GDM1 (cell line): ENCODE results near the gene UPK3A.

ENCODE experiments used
- DNase-seq: peaks from one replicate; lab custom pipeline; 2025; lab: John Stamatoyannopoulos, UW

UPK3A gene

DNA sequence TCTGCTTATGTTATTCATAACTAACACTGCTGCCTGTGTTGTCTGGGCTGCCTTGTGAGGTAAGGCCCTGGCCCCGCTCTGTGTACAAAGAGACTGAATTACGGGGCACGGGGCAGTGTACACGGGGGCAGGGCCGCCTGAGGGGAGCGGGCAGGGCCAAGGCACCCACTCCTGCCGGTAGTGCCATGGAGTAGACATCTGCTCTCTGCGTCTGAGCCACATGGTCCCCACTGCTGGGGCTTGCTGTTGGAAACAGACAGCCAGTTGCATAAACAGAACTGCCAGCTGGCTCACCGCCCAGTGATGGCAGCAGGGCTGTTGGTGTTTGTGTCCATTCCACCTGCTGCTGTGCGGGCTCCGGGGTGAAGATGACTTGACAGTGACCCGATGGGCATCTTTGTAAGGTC is 44.8 kb downstream of the UPK3A start:
- no peak for DNase-seq

DNA sequence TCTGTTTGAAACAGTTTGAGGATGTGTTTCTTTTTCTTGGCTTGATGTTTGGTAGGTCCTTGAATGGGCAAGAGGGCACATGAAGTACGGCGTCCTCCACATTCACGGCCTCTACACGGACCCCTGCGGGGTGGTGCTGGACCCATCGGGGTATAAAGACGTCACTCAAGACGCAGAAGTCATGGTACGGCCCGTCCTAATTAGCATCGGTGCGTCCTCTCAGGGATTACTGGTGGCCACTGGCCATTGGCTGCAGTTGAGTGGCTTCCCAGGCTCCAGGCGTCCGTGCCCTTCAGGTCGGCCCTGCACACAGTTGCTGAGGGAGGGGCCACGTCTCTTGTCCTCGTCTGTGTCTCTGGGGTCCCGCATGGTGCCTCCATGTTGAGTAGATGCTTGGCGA is 45.8 kb downstream of the UPK3A start:
- no peak for DNase-seq

DNA sequence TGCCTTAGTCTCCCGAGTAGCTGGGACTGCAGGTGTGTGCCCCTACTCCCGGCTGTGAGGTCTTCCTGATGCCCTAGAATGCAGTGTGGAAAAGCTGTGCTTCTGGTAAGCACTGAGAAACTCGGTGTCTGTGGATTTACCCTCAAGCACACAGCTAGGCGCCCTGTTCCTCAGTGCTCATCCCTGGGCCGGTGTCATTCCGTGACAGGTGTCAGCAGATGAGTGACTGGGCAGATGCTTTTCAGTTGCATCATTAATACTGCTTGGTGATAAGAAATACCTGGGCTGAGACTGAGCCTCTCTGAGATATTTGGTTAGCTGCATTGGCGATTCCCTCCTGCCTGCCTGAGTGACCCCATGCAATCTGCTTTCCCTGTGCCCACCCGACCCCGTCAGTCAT is 46.7 kb downstream of the UPK3A start:
- no peak for DNase-seq

DNA sequence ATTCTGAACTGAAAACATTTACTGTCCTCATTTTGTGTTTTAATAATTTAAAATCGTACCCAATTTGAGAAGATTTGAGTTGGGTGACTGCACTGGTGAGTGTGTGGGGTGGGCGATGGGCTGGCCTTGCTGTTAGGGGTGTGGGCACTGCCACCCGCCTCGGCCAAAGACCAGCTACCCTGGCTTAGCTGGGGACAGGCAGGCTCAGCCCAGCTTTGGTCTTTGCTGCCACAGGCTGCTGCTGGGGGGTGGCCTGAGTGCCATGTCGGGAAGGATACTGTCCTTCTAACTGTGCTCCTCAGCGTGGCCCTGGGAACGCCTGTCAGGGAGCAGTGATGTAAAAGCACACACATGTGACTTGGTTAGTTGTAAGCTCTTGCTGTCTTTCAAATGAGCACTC is 47.3 kb downstream of the UPK3A start:
- DNase-seq: no peak

DNA sequence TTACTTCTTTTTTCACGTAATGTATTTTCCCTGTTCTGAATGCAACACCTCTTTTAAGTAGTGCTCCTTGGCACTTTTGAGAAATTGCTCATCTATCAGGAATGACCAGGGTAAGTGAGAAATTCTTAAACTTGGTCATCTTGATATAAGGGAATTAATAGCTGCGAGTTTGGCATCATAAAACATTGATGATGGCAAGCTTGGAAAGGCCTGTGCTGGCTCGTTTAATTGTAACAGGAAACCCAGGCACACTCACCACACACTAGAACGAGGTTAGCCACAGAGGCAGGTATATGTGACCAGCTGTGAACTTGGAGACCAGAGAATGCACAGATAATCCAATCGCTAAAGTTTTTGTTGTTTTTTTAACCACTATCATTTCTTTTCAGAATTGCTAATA is 49.3 kb downstream of the UPK3A start:
- DNase-seq: no peak

DNA sequence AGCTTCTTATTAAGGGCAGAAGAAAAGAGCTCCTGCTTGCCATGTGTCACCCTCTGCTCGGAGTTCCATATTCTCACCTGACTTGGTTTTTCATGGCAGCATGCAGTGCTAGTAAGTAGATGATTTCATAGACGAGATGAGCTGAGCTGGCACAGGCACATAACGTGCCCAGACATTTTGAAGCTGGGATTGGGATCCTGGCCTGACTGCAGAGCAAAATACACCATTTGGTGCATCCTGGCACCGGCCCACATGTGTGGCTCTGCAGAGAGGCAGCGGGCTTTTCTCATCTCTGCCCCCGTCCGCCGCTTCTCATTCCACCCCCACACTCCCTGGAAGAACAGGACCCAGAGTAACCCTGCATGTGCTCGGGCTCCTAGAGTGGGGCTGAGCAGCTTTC is 49.8 kb downstream of the UPK3A start:
- DNase-seq: no peak

DNA sequence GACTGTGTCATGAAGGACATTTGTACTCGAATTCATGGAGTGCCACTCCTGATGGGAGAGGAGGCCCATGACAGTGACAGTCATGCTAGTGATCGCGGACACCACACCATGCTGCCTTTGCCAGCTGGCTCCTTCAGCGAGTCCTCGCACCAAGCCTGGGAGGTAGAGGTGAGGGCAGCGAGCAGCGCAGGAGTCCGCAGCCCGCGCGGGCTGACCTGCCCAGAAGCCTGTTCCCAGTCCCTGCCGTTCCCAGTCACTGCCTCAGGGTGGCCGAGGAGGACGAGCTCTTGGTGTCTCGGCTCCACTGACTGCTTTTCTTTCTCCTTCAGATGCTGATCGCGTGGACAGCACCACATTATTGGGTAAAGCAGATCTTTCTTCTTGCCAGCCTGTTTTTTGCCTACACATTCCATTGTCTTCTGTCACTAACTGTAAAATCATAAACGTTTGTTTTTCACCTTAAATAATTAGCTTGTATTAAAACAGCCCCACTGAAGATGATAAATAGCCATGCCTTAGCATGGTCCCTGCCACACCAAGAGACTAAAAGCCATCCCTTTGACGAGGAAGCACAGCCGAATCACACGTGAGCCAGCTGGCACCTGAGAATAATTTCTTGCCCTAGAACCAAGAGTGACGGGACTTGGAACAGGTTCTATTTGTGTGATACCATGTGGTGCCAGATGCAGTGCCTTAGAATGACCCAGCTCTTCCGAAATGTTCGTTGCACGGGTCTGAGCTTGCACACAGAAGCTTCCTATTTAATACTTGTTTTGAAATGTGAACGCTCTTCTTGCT is 50.5 kb downstream of the UPK3A start:
- no peak for DNase-seq

DNA sequence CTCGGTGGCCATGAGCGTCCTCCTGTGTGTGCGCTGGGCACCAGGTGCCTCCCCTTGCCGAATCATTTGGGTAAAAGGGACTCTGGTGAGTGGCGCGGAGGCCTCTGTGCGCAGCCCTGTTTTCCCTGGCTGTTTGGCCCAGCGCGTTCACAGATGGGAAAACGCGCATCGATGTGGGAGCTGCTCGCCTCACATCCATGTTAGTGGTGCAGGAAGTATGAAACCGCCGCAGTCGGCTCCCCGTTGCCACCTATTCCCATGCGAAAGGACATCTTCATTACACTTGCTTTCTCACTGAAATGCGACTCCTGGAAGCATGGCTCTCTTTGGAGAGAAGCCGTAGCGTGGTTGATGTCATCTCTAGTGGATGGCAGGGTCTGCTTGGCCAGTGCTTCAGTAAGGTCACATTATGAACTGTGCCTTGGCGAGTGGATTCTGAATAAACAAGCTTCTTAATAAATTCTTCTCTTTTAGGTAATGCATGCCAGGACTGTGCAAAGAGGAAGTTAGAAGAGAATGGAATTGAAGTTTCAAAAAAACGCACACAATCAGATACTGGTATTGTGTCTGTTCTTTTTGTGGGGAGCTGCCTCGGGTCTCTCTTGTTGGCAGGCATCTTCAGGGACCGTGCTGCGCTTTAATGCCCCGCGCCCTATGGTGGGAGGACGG is 51.2 kb downstream of the UPK3A start:
- DNase-seq: no peak

DNA sequence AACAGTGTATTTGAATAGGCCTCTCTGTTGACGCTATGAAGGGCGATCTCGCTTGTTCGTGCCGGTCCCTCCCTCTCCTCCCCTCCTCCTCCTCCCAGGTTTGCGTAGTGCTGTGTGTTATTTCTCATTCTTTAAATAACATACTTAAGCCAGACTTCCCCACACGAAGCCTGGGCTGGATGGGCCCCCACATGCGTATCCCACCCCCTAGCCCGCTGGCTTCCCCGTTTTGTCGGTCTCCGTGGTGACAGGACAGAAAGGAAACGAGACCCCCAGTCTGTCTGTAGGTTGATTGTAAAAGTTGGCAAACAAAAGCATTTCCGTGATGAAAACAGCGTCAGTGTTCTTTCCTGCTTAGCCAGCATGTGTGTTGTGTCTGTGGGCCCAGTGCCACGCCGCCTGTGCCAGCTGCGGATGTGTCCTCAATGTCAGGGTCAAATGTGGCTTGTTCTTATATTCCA is 52.3 kb downstream of the UPK3A start:
- no peak for DNase-seq

DNA sequence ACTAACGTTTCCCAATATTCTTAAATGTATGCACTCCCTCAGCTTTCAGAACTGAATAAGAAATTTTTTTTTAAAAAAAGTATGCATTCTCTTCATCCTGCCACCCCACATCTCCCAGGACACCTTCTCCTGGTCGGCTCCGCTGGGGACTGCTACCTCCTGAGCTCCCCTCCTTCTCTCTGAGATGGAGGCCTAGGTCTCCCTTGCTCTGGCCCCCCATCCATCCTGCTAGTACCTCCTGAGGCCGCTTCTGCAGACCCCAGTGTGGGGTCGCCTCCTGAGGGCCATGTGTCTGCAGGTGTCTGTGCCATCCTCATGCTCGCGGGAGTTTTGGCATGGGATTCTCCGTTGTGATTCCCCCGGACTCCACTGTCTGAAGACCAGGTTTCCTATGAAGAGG is 52.8 kb downstream of the UPK3A start:
- no peak for DNase-seq

DNA sequence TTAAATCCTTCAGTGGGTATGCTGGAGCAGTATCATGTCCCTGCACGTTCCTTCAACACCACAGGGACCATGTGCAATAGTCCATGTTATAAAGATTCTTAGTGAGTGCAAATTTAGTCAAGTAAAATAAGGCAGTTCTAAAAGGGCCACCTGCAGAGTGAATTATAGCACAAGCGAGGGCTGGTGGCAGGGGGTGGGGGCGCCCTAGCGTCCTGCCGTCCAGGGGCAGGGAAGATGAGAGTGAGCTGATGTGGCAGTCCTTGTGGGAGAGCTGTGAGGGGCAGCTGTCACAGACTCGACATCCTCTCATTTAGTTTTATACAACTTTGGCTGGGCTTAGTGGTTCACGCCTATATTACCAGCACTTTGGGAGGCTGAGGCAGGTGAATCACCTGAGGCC is 54.0 kb downstream of the UPK3A start:
- DNase-seq: no peak

DNA sequence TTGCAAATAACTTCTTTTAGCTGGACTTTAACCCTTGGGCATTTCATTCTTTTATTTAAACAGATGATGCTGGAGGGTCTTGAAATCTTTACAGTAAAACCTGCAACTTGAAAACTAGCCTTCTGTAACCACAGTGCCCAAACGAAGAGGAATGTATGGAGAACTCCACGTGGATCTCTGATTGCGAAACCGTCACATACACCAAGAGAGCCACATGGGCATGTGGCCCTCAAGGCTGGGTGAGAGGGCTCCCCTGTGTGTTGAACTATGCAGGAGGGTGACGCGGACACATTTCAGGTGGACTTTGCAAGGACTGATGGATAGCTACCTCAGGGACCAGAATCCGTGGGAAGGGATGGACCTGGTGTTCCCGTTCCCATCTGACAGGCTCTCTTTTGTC is 55.6 kb downstream of the UPK3A start:
- DNase-seq: no peak

DNA sequence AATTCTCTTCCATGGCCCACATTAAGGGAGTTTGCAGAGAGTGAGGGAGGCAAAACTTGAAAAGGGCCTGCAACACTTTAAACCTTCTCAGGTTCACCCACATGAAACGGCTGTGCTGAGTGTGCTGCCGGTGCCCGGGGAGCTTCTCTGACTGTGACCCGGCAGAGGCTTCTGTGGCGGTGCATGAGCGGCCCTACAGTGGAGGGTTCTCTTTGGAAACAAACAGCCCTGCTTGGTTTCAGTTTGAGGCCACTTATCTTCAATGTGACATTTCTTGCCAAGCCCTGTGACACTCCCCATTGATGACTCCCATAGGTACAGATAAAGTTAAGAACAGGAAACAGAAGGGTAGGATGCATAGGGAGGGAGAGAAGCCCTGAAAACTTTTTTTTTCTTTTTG is 56.7 kb downstream of the UPK3A start:
- DNase-seq: no peak

DNA sequence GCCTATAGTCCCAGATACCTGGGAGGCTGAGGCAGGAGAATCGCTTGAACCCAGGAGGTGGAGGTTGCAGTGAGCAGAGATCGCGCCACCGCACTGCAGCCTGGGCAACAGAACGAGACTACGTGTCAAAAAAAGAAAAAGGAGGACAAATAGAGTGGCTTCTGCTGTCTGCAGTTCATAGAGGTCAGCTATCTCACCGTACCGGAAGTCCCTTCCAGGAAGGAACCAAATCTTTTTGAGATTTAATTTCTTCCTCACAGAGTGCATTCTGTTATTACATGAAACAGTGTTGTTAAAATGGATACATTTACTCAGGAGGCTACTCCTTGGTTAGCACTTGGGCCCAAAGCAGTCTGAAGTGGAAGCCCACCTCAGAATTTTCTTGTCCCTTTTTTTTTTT is 58.4 kb downstream of the UPK3A start:
- DNase-seq: no peak

DNA sequence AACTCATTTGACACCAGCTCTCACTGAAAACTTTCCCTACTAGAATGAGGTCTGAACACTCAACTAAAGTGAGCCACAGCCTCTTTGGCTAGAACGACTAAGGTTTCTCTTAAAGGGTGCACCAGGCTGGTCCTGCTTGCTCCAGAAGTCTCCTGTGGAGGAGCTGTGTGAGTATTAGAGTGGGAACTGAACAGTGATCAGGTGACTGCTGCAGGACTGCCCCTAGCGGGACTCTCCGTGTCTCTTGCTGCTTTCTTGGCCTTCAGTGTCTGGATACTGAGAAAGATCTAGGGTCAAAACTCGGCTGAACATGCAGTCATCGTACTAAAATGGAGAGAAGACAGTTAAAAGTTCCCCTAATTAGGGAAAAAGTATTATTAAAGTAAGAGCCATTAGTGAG is 59.6 kb downstream of the UPK3A start:
- DNase-seq: no peak
